HFF-Myc (cell line): ENCODE results near the gene GIT1.

ENCODE experiments used
- DNase-seq: peaks from one replicate; pipeline ENCODE4 v3.0.0-alpha.2; 2011; ENCODE audit warnings: low read depth; ENCODE audit errors: extremely low read depth
- H3K4me3 ChIP-seq: replicated peaks from 2 replicates; pipeline ENCODE4 v1.5.1; 2011; ENCODE audit warnings: low read depth, mild to moderate bottlenecking, control low read depth, low read length
- CTCF ChIP-seq: IDR thresholded peaks from 2 replicates; pipeline ENCODE4 v1.5.1; 2012; ENCODE audit warnings: mild to moderate bottlenecking, low read depth, low read length, control low read depth; ENCODE audit errors: missing control alignments

GIT1 gene

GRCh38 chr17:29583324-29584248 lies 5.9 kb downstream of the GIT1 start:
- H3K4me3 ChIP-seq = no peak overlapping the region
- DNase-seq = no peak
- no peak for TF ChIP-seq CTCF

- no peak overlapping the region for H3K4me3 ChIP-seq
- no peak for TF ChIP-seq CTCF
- no peak for DNase-seq
Observed at GRCh38 chr17:29582772-29583171, 6.7 kb downstream of the GIT1 start.

GRCh38 chr17:29582254-29582765 lies 7.1 kb downstream of the GIT1 start:
- TF ChIP-seq CTCF = no peak
- H3K4me3 ChIP-seq = no peak overlapping the region
- no peak for DNase-seq

- no peak for DNase-seq
Observed at GRCh38 chr17:29581583-29582253, 7.7 kb downstream of the GIT1 start.

GRCh38 chr17:29579866-29580771 lies 9.3 kb downstream of the GIT1 start:
- peak; percentile 63 for DNase-seq
- TF ChIP-seq CTCF = peak; percentile 90
- H3K4me3 ChIP-seq = no peak overlapping the region

More at GRCh38 chr17:29581583-29582253, 7.7 kb downstream of the GIT1 start:
- no peak for TF ChIP-seq CTCF
- H3K4me3 ChIP-seq = no peak overlapping the region
